Stomach (tissue), 9 donors: ENCODE data around the gene P4HB. TPM values are rescaled to one million over a fixed set of nuclear protein-coding genes. Genes with fewer than 3 reads are reported as not detected.

Source experiments
- DNase-seq, 2 donors: peaks; one replicate each; pipeline versions ENCODE4 v3.0.0 to v3.0.0-alpha.2; 2013 to 2019
- H3K27ac ChIP-seq, 5 donors: fragments of 200-600 bp in 4 of 5; sonication (generic) in 4 of 5; one replicate each; pipeline ENCODE4 v1.5.1; 2013 to 2019; ENCODE audit warnings: mild to moderate bottlenecking in 1 of 5, moderate library complexity in 1 of 5
- H3K27me3 ChIP-seq, 3 donors: fragments of 200-600 bp; sonication (generic); one replicate each; pipeline ENCODE4 v1.5.1; 2017 to 2019; ENCODE audit warnings: mixed run types in 1 of 3
- H3K36me3 ChIP-seq, 4 donors: fragments of 200-600 bp; sonication (generic); 1 replicate in 3 of 4; 2 replicates in 1 of 4; pipeline ENCODE4 v1.5.1; 2016 to 2019
- H3K4me1 ChIP-seq, 4 donors: fragments of 200-600 bp; sonication (generic); one replicate each; pipeline ENCODE4 v1.5.1; 2016 to 2019
- H3K4me3 ChIP-seq, 4 donors: fragments of 200-600 bp; sonication (generic) in 3 of 4; one replicate each; pipeline ENCODE4 v1.5.1; 2016 to 2019; ENCODE audit warnings: mild to moderate bottlenecking in 1 of 4
- H3K9me3 ChIP-seq, 4 donors: fragments of 200-600 bp; sonication (generic); one replicate each; pipeline ENCODE4 v1.5.1; 2016 to 2019
- CTCF ChIP-seq, 7 experiments: fragments of 450-650 bp in 4 of 7; fragments of 200-600 bp in 3 of 7; sonication (generic) in 3 of 7; IDR thresholded peaks; one replicate each; pipeline ENCODE4 v1.5.1; 2016 to 2019; ENCODE audit warnings: antibody characterized with exemption in 7 of 7, control low read depth in 2 of 7, mild to moderate bottlenecking in 1 of 7
- EP300 ChIP-seq: sonication (generic); formaldehyde crosslinking; IDR thresholded peaks from one replicate; pipeline ENCODE4 v1.6.1; 2017; ENCODE audit warnings: antibody characterized with exemption
- POLR2A ChIP-seq, 4 donors: fragments of 450-650 bp; IDR thresholded peaks; one replicate each; pipeline ENCODE4 v1.6.1; 2016; ENCODE audit warnings: antibody characterized with exemption in 4 of 4, control low read depth in 2 of 4, mild to moderate bottlenecking in 1 of 4, moderate library complexity in 1 of 4
- POLR2AphosphoS5 ChIP-seq, 3 donors: sonication (generic); formaldehyde crosslinking; IDR thresholded peaks; one replicate each; pipeline ENCODE4 v1.6.1; 2016; ENCODE audit warnings: antibody characterized with exemption in 3 of 3
- WGBS, 5 donors: extraction: QIAGEN DNeasy Blood & Tissue Kit in 3 of 5; methylation state at CpG; one replicate each; pipeline versions ENCODE4 v1.1.5 to v1.1.7; 2013 to 2018; 5-methylcytosine and 5-hydroxymethylcytosine counted together
- intact Hi-C: fragments of 100-400 bp; cut with DNase I; formaldehyde crosslinking; loops from one replicate; pipeline ENCODE4 v1.15.1; 2023; ENCODE audit warnings: low total_unique reads
- polyA plus RNA-seq, 3 donors: library from polyadenylated mRNA; stranded (reverse); fragments of 200-250 nt; gene quantifications; one replicate each; pipeline ENCODE4 v1.2.3, GENCODE V29; 2013
- total RNA-seq, 5 donors: library from RNA; depleted of rRNA; stranded (reverse); fragments of >200 nt; gene quantifications; one replicate each; pipeline versions ENCODE4 v1.1.0 to v1.2.3, GENCODE V29; 2014 to 2016
- donor health status: healthy with polysubstance abuse.
- donor health status: Bipolar disorder and iron deficiency.
- donor health status: healthy.

Gene P4HB
- total and polyA plus RNA-seq, 8 donors: 401 to 1,308 (median 619) TPM

- Histone ChIP-seq H3K4me3 (peak overlapping the region; percentile 68 to 98 (median 85)), H3K27ac (peak overlapping the region; percentile 92 to 100 (median 98)), H3K9me3 (no peaks in the 10 kb centered on the region), H3K36me3 (peaks cover 22 to 35% (median 29%) of the 10 kb centered on the region in 4 donors), H3K27me3 (no peaks in the 10 kb centered on the region), H3K4me1 (peaks cover 54 to 84% (median 73%) of the 10 kb centered on the region in 4 donors)
- intact Hi-C loops: no loop called here
- WGBS, 5 donors: 18 to 27% (median 25%) methylated on average over 31 to 52 of the region's 52 CpGs
- DNase-seq: peak; percentile 33 to 78
- TF ChIP-seq CTCF (IDR thresholded peaks at IDR 0.05): peak in 5 of 7 experiments; percentile 68 to 97 (median 85)
- TF ChIP-seq EP300: no peak
These were observed 9.1 kb upstream of the P4HB start for GRCh38 chr17:81869221-81870130.

- TF ChIP-seq EP300 (no peak), CTCF (IDR thresholded peaks at IDR 0.05) (no peak), POLR2A (IDR thresholded peaks at IDR 0.05) (no peak)
- peak overlapping the region; percentile 92 to 100 (median 98) for H3K27ac ChIP-seq
- peaks cover 54 to 89% (median 80%) of the 10 kb centered on the region in 4 donors for H3K4me1 ChIP-seq
- H3K4me3 ChIP-seq: peak overlapping the region in 2 of 4 donors; percentile 86 to 98
- no peaks in the 10 kb centered on the region for H3K9me3 ChIP-seq
- WGBS, 5 donors: 47 to 73% (median 60%) methylated on average over 18 to 30 of the region's 30 CpGs
- peaks cover 22 to 35% (median 30%) of the 10 kb centered on the region in 4 donors for H3K36me3 ChIP-seq
- intact Hi-C loops: no loop called here
- no peaks in the 10 kb centered on the region for H3K27me3 ChIP-seq
- peak in 1 of 2 donors; percentile 74 for DNase-seq
These were observed 8.4 kb upstream of the P4HB start for GRCh38 chr17:81868674-81869220.

GRCh38 chr17:81867991-81868673 lies 7.8 kb upstream of the P4HB start:
- peaks cover 22 to 36% (median 35%) of the 10 kb centered on the region in 4 donors for H3K36me3 ChIP-seq
- H3K4me3 ChIP-seq: peak overlapping the region in 1 of 4 donors; percentile 98
- peak overlapping the region; percentile 92 to 100 (median 98) for H3K27ac ChIP-seq
- H3K4me1 ChIP-seq: peaks cover 56 to 89% (median 85%) of the 10 kb centered on the region in 4 donors
- peak in 1 of 2 donors; percentile 34 for DNase-seq
- intact Hi-C loops: no loop called here
- peak in 1 of 3 donors; percentile 8 for TF ChIP-seq POLR2AphosphoS5 (IDR thresholded peaks at IDR 0.05)
- TF ChIP-seq CTCF (IDR thresholded peaks at IDR 0.05): no peak
- TF ChIP-seq POLR2A (IDR thresholded peaks at IDR 0.05): no peak
- H3K27me3 ChIP-seq: no peaks in the 10 kb centered on the region
- no peaks in the 10 kb centered on the region for H3K9me3 ChIP-seq
- WGBS, 5 donors: 37 to 67% (median 49%) methylated on average over 1 to 28 of the region's 28 CpGs
